Tibial artery (tissue), 4 donors: Measurements from ENCODE around the gene HINFP.

Experiments used
- DNase-seq, 2 donors: peaks; one replicate each; pipeline ENCODE4 v3.0.0-alpha.2; 2019
- H3K27ac ChIP-seq, 2 donors: fragments of 200-600 bp; sonication (generic) in 1 of 2; 1 replicate in 1 of 2; 2 replicates in 1 of 2; pipeline ENCODE4 v1.5.1; 2018 to 2019; ENCODE audit warnings: mild to moderate bottlenecking in 1 of 2
- H3K27me3 ChIP-seq, 2 donors: fragments of 200-600 bp; sonication (generic) in 1 of 2; one replicate each; pipeline versions ENCODE4 v1.5.1 to v1.6.0; 2016 to 2019
- H3K36me3 ChIP-seq, 3 donors: fragments of 200-600 bp; sonication (generic) in 2 of 3; one replicate each; pipeline ENCODE4 v1.5.1; 2016 to 2019; ENCODE audit warnings: mild to moderate bottlenecking in 2 of 3
- H3K4me1 ChIP-seq, 4 donors: fragments of 200-600 bp; sonication (generic) in 2 of 4; 1 replicate in 3 of 4; 2 replicates in 1 of 4; pipeline ENCODE4 v1.5.1; 2016 to 2019
- H3K4me3 ChIP-seq, 2 donors: fragments of 200-600 bp; sonication (generic) in 1 of 2; 1 replicate in 1 of 2; 2 replicates in 1 of 2; pipeline ENCODE4 v1.5.1; 2018 to 2019; ENCODE audit warnings: mild to moderate bottlenecking in 2 of 2
- H3K9me3 ChIP-seq, 3 donors: fragments of 200-600 bp; sonication (generic) in 1 of 3; one replicate each; pipeline ENCODE4 v1.5.1; 2016 to 2019
- intact Hi-C: fragments of 100-400 bp; cut with DNase I; formaldehyde crosslinking; loops from one replicate; pipeline ENCODE4 v1.15.0; 2023; ENCODE audit warnings: low total_unique reads
- TF ChIP-seq, protein P1 (sequence below), 2 experiments: fragments of 200-600 bp in 1 of 2; fragments of 450-650 bp in 1 of 2; IDR thresholded peaks; one replicate each; pipeline ENCODE4 v1.5.1; 2017 to 2019; ENCODE audit warnings: antibody characterized with exemption in 2 of 2, mild to moderate bottlenecking in 1 of 2, moderate library complexity in 1 of 2

The HINFP gene

DNA sequence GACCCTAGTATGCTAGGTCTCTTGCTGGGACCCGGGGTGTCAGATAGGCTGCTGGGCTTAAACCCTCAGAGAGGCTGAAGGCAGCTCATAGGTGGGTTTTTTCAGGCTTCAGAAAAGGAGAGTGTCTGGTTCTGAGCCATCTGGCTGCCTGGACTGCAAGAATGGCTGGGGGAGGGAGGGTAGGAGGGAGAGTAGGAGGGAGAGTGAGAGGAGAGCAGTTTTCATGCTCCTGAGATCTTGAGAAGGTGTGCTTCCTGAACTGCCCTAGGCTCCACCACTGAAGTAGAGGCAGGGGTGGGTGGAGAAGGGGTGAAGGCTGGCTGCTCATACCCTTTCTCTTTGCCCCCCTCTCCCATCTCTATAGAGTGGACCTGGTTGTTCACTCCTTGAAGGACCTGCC lies 32.1 kb upstream of the HINFP start:
- peaks cover 0 to 13% (median 0%) of the 10 kb centered on the region in 3 donors for H3K36me3 ChIP-seq
- H3K4me1 ChIP-seq = peaks cover 5 to 32% (median 25%) of the 10 kb centered on the region in 4 donors
- no peak for DNase-seq
- no peaks in the 10 kb centered on the region for H3K27me3 ChIP-seq
- TF ChIP-seq, protein P1, sequence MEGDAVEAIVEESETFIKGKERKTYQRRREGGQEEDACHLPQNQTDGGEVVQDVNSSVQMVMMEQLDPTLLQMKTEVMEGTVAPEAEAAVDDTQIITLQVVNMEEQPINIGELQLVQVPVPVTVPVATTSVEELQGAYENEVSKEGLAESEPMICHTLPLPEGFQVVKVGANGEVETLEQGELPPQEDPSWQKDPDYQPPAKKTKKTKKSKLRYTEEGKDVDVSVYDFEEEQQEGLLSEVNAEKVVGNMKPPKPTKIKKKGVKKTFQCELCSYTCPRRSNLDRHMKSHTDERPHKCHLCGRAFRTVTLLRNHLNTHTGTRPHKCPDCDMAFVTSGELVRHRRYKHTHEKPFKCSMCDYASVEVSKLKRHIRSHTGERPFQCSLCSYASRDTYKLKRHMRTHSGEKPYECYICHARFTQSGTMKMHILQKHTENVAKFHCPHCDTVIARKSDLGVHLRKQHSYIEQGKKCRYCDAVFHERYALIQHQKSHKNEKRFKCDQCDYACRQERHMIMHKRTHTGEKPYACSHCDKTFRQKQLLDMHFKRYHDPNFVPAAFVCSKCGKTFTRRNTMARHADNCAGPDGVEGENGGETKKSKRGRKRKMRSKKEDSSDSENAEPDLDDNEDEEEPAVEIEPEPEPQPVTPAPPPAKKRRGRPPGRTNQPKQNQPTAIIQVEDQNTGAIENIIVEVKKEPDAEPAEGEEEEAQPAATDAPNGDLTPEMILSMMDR (IDR thresholded peaks at IDR 0.05) = no peak
- intact Hi-C loops = no loop called here
- no peak overlapping the region for H3K4me3 ChIP-seq
- no peak overlapping the region for H3K27ac ChIP-seq
- H3K9me3 ChIP-seq = no peaks in the 10 kb centered on the region

DNA sequence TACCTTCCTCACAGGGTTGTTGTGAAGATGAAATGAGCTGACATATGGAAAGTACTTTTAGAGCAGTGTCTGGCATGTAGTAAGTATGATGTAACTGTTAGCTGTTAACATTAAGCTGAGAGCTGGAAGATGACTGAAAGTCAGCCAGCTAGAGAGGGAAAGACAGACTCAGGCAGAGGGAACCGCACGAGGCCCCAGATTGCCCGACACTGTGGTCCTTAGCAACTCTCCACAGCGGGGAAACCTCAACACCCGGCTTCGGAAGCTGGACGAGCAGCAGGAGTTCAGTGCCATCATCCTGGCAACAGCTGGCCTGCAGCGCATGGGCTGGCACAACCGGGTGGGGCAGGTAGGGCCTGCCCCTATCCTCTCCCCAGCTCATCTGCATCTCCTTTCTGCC lies 30.2 kb upstream of the HINFP start:
- H3K36me3 ChIP-seq = peaks cover 0 to 14% (median 1%) of the 10 kb centered on the region in 3 donors
- H3K4me1 ChIP-seq = peaks cover 0 to 26% (median 19%) of the 10 kb centered on the region in 4 donors
- no peaks in the 10 kb centered on the region for H3K9me3 ChIP-seq
- TF ChIP-seq, protein P1 (IDR thresholded peaks at IDR 0.05) = no peak
- intact Hi-C loops = no loop called here
- DNase-seq = no peak
- H3K27me3 ChIP-seq = no peaks in the 10 kb centered on the region
- no peak overlapping the region for H3K4me3 ChIP-seq
- no peak overlapping the region for H3K27ac ChIP-seq

DNA sequence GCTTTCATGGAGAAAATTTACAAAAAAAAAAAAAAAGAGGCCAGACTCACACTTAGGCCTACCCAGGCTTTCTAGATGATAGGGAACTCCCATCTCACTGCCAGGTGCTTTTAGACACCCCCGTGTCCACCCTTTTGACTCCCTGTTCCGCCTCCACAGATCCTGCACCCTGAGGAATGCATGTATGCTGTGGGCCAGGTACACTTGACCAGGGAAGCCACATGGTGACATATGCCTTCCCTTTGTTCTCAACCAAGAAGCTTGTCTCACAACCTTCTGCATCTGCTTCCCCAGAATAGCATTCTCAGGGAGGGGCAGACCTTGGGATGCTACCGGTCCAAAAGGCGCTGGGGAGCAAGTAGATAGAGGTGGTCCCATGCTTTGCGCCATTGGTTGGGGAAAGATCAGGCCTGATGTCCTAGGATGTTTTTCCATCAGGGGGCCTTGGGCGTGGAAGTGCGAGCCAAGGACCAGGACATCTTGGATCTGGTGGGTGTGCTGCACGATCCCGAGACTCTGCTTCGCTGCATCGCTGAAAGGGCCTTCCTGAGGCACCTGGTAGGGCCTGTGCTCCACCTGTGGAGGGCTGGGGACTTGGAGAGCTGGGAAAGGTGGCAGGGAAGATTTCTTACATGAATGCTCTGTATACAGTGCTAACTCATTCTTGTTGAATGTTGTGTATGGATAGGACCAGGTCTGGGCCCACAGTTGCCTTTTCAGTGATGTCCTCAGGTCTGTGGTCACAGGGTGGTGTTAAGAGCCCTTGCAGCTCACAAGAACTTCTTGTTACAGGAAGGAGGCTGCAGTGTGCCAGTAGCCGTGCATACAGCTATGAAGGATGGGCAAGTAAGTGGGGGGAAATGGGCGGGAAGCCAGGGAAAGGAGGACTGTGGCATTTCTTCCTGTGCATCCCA lies 29.2 kb upstream of the HINFP start:
- H3K36me3 ChIP-seq = peaks cover 6 to 25% (median 12%) of the 10 kb centered on the region in 3 donors

DNA sequence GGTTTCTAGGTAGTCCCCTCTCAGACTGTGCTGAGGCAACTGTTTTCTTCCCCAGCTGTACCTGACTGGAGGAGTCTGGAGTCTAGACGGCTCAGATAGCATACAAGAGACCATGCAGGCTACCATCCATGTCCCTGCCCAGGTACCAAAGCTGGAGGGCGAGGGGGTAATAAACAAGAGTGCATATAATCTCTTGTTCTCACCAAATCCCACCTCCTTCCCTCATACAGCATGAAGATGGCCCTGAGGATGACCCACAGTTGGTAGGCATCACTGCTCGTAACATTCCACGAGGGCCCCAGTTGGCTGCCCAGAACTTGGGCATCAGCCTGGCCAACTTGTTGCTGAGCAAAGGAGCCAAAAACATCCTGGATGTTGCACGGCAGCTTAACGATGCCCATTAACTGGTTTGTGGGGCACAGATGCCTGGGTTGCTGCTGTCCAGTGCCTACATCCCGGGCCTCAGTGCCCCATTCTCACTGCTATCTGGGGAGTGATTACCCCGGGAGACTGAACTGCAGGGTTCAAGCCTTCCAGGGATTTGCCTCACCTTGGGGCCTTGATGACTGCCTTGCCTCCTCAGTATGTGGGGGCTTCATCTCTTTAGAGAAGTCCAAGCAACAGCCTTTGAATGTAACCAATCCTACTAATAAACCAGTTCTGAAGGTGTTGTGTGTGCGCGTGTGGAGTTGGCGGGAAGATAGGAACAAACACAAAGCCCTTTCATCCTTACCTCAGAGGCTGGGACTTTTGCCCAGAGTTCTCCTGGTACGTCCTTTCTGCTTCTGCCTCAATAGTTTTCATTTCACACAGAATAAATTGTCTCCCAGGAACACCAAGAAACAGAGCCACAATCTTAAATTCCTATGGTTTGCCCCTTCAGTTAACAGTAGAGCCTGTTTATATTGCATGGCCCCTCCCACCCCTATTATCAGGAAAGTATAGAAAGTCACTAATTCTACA lies 28.2 kb upstream of the HINFP start:
- peaks cover 0 to 26% (median 19%) of the 10 kb centered on the region in 4 donors for H3K4me1 ChIP-seq
- no peak for DNase-seq
- H3K9me3 ChIP-seq = no peaks in the 10 kb centered on the region
- intact Hi-C loops = no loop called here
- TF ChIP-seq, protein P1 (IDR thresholded peaks at IDR 0.05) = no peak
- no peaks in the 10 kb centered on the region for H3K27me3 ChIP-seq
- H3K36me3 ChIP-seq = peaks cover 6 to 34% (median 21%) of the 10 kb centered on the region in 3 donors
- H3K4me3 ChIP-seq = peak overlapping the region; percentile 77 to 88
- peak overlapping the region; percentile 94 to 98 for H3K27ac ChIP-seq

More for the DNA sequence above, 29.2 kb upstream of the HINFP start:
- no peak for DNase-seq
- Histone ChIP-seq H3K27ac (peak overlapping the region in 1 of 2 donors; percentile 94), H3K4me3 (no peak overlapping the region), H3K27me3 (no peaks in the 10 kb centered on the region), H3K9me3 (no peaks in the 10 kb centered on the region), H3K4me1 (peaks cover 0 to 26% (median 19%) of the 10 kb centered on the region in 4 donors)
- intact Hi-C loops = no loop called here
- TF ChIP-seq, protein P1 (IDR thresholded peaks at IDR 0.05) = no peak
